Cardiac muscle cell (in vitro differentiated cells and primary cell): Measurements from ENCODE around the gene SLC7A6OS. TPM values are rescaled to one million over a fixed set of nuclear protein-coding genes. Genes with fewer than 3 reads are reported as not detected.

ENCODE experiments used
- DNase-seq, 2 donors: peaks; one replicate each; pipeline versions ENCODE4 v3.0.0 to v3.0.0-alpha.2; 2010 to 2017; ENCODE audit warnings: low read depth in 1 of 2, low spot score in 1 of 2
- H3K27ac ChIP-seq: fragments of 200-600 bp; sonication (generic); 2 replicates; pipeline ENCODE4 v1.5.1; 2016
- H3K27me3 ChIP-seq: fragments of 200-600 bp; sonication (generic); 2 replicates; pipeline ENCODE4 v1.6.0; 2016; ENCODE audit warnings: control low read depth
- H3K36me3 ChIP-seq: fragments of 200-600 bp; sonication (generic); 2 replicates; pipeline ENCODE4 v1.5.1; 2016; ENCODE audit warnings: control low read depth
- H3K4me1 ChIP-seq: fragments of 200-600 bp; sonication (generic); 2 replicates; pipeline ENCODE4 v1.8.1; 2017; ENCODE audit warnings: low read depth, mild to moderate bottlenecking, mixed run types
- H3K4me3 ChIP-seq: fragments of 200-600 bp; sonication (generic); 2 replicates; pipeline ENCODE4 v1.5.1; 2016; ENCODE audit warnings: mild to moderate bottlenecking
- H3K9me3 ChIP-seq: fragments of 200-600 bp; sonication (generic); 2 replicates; pipeline ENCODE4 v1.5.1; 2017; ENCODE audit warnings: low read depth, mild to moderate bottlenecking, control low read depth
- polyA plus RNA-seq: library from polyadenylated mRNA; unstranded; fragments of >200 nt; fragmentation: Nextera tagmentation; extraction: Ambion mirVana; gene quantifications from 2 replicates; pipeline ENCODE4 v1.2.1, GENCODE V29; 2016
- total RNA-seq: library from RNA; depleted of rRNA; stranded (reverse); fragments of >200 nt; gene quantifications from 2 replicates; pipeline ENCODE4 v1.2.3, GENCODE V29; 2016
- TF ChIP-seq, protein P1 (sequence below): IDR thresholded peaks from 2 replicates; pipeline ENCODE4 v1.5.1; 2012; ENCODE audit warnings: low read depth, mild to moderate bottlenecking, low read length

SLC7A6OS gene
- total and polyA plus RNA-seq, 2 experiments from 2014 or later, result 18.4 to 24.3 TPM

- Histone ChIP-seq H3K27ac (peak overlapping the region; percentile 83), H3K27me3 (no peaks in the 10 kb centered on the region), H3K4me1 (peaks cover 12% of the 10 kb centered on the region), H3K36me3 (peaks cover 2% of the 10 kb centered on the region), H3K4me3 (no peak overlapping the region), H3K9me3 (no peaks in the 10 kb centered on the region)
- peak; percentile 14 to 52 for DNase-seq
- TF ChIP-seq, protein P1, sequence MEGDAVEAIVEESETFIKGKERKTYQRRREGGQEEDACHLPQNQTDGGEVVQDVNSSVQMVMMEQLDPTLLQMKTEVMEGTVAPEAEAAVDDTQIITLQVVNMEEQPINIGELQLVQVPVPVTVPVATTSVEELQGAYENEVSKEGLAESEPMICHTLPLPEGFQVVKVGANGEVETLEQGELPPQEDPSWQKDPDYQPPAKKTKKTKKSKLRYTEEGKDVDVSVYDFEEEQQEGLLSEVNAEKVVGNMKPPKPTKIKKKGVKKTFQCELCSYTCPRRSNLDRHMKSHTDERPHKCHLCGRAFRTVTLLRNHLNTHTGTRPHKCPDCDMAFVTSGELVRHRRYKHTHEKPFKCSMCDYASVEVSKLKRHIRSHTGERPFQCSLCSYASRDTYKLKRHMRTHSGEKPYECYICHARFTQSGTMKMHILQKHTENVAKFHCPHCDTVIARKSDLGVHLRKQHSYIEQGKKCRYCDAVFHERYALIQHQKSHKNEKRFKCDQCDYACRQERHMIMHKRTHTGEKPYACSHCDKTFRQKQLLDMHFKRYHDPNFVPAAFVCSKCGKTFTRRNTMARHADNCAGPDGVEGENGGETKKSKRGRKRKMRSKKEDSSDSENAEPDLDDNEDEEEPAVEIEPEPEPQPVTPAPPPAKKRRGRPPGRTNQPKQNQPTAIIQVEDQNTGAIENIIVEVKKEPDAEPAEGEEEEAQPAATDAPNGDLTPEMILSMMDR, result no peak
Observed at GRCh38 chr16:68332411-68333121, 21.8 kb upstream of the SLC7A6OS start.

- peak overlapping the region; percentile 83 for H3K27ac ChIP-seq
- H3K4me3 ChIP-seq, result no peak overlapping the region
- TF ChIP-seq, protein P1, result no peak
- H3K36me3 ChIP-seq, result no peaks in the 10 kb centered on the region
- no peaks in the 10 kb centered on the region for H3K27me3 ChIP-seq
- H3K4me1 ChIP-seq, result peaks cover 12% of the 10 kb centered on the region
- DNase-seq, result no peak
- H3K9me3 ChIP-seq, result no peaks in the 10 kb centered on the region
Observed at GRCh38 chr16:68331879-68332410, 21.2 kb upstream of the SLC7A6OS start.

DNA sequence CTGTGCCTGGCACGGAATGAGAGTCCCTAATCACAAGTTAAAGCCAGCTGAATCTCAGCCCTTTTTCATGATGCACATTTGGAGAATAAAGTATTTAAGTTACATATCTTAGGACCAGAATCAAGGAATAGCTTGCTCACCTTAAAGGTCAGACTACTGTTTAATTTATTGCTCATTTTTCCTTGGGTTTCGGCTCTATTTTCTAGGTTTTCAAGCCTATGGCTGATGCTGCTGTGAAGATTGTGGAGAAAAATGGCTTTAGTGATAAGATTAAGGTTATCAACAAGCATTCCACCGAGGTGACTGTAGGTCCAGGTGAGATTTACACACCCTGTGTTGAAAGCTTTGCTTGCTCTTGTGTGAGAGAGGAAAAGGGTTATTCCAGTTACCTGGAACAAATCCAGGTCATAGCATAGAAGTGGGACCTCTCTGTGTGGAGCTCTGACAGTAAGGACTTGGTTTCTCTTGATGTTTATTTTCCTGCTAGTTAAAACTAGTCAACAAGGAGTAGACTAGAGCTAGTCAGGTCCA lies 18.2 kb upstream of the SLC7A6OS start:
- no peak for DNase-seq
- no peaks in the 10 kb centered on the region for H3K9me3 ChIP-seq
- H3K36me3 ChIP-seq, result peaks cover 9% of the 10 kb centered on the region
- H3K4me1 ChIP-seq, result peaks cover 12% of the 10 kb centered on the region
- no peak overlapping the region for H3K4me3 ChIP-seq
- TF ChIP-seq, protein P1, result no peak
- H3K27me3 ChIP-seq, result no peaks in the 10 kb centered on the region
- no peak overlapping the region for H3K27ac ChIP-seq

DNA sequence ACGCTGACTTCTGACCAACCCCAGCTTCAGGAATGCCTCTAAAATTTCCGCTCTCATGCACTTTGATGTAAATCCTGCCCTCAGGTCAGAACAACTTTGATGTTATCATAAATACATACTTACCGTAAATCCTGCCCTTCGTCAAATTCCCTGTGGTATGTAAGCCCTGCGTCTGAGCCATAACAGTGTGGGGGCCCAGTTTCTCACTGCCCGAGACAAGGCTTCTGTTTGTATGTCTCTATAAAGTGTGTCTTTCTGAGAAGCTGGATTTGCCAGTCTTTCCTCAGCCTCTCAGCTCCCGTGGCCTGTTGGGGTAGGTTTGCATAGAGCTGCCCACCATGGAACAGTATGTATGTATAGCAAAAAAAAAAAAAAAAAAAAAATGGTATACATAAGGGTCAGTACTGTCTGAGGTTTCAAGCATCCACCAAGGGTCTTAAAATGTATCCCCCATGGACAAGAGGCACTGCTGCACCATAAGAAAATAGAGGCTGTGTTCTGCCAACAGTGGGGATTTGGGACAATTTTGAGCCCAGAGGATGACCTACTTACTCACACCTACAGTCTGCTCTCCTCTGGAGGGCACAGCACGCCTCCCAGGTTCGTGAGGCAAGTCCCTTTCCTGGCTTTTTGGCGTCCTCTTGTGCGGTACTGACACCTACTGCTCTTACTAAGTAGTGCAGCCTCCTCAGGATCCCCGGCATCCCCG lies 17.6 kb upstream of the SLC7A6OS start:
- peak; percentile 88 for DNase-seq
- Histone ChIP-seq H3K27ac (no peak overlapping the region), H3K27me3 (no peaks in the 10 kb centered on the region), H3K4me3 (no peak overlapping the region), H3K9me3 (no peaks in the 10 kb centered on the region), H3K36me3 (peaks cover 9% of the 10 kb centered on the region), H3K4me1 (peaks cover 12% of the 10 kb centered on the region)
- TF ChIP-seq, protein P1, result peak; percentile 94

- Histone ChIP-seq H3K4me3 (no peak overlapping the region), H3K4me1 (no peaks in the 10 kb centered on the region), H3K27ac (no peak overlapping the region), H3K36me3 (peaks cover 21% of the 10 kb centered on the region), H3K27me3 (no peaks in the 10 kb centered on the region), H3K9me3 (no peaks in the 10 kb centered on the region)
- TF ChIP-seq, protein P1, result no peak
- no peak for DNase-seq
Observed at GRCh38 chr16:68324780-68325357, 14.1 kb upstream of the SLC7A6OS start.
